Superior temporal gyrus (tissue), 1 donor: ENCODE data around the gene VPS50.
A peak's percentile ranks its signal among the peaks of the same experiment; 100 is the strongest.
"Not testable (repeated sequence)": the region's sequence is repeated elsewhere in the genome, so short reads cannot be mapped to it uniquely, and the experiment has no call there.

Source experiments
- DNase-seq: peaks from one replicate; pipeline ENCODE4 v3.0.0-alpha.2; 2016; ENCODE audit errors: extremely low spot score

Gene VPS50

DNA sequence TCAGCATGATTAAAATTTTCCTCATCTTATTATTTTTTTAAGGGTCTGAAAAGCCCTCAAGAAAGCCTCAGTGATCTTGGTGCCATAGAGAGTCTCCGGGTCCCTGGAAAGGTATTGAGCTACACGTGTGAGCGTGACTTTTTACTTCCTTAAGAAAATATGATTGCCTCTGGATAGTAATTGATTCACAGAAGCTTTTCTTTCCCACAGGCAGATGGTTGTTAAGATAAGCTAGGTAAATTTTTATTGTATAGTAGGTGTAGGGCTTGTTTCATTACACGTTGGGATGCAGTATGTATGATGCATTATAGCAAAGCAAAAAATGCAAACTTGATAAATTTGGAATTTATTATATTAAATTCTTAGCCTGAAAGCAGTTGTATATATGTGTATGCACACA is 7.7 kb downstream of the VPS50 start:
- no peak for DNase-seq

GRCh38 chr7:93242106-93242505 is 9.9 kb downstream of the VPS50 start:
- DNase-seq, result no peak

DNA sequence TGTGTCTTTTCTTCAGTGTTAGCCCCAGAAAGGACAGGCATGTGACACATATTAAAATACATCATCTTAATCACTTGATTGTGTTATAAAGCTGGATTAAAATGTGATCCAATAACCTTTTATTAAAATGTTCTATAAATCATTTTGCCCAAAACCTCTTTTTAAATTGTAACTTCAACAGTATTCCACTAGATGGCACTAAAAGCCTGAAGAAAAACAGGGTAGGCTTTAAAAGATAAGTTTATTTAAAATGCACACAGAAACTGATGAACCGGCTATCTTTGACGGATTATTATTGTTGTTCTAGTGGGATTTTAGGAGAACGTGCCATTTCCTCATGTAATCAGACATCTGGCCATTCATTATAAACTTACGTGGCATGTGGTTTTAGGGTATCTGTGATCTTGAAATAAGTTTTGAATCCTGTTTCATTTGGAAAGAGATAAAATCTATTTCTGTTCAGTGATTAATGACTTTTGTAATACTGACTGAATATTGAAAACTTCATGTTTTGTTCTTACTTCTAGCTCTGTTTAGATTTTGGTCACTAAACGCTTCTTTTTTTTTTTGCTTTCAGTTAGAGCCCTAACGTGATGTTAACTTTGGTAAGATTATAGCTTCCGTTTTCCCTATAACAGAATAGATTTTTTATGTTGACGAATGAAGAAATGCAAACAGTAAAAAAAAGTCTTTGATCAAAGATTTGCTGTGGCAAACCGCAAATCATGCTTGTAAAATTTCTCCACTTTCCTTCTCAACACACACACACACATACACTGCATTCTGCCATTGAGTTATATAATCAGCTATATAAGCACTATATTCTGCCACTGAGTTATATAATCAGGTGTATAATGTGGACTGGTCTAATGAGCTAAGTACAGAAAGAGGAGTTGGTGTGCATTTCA is 13.6 kb downstream of the VPS50 start:
- peak; percentile 82 for DNase-seq

DNA sequence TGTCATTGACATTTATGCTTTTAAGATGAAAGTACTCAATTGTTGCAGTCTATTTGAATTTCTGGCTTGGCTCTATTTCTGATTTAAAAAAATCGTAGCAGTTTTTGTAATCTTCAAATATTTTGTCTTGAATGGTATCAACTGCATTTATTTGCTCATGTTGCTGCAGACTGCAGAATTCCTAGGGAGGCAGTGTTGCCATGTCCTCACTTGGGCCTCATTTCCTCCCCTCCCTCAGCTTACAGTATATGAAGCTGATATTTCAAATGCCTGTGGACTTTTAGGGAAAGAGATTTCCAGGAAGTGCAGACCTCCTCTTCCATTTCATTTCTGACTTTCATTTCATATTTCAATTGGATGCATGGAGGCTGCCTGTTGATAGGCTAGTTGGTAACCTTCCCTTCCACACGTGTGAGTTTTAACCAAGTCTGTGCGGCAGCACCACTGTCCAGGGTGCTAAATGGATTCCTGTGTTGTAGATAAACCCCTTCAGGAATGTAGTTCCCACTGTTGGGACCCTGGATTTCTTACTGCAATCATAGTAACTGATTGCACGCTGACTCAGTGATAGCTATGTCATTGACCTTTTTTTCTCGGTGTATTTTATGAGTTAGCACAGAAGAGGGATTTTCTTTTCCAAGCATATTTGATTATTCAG is 17.5 kb downstream of the VPS50 start:
- no peak for DNase-seq

DNA sequence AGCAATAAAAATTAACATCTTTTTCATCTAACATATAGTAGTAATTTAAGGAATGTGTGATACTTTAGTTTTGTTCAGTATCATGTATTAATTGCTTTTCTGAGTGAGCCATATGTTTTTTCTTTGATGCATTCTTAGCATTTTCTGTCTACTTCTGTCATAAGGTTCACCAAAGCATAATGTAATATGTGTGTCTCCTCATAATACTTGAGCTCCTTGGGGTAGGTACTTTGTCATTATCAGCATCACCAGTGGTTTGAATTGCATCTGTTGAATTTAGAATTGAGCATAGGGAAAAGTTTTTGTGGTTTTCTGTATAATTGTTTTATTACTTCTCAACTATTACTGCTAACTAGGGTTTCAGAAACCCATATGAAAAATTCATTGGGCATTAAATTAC is 26.5 kb downstream of the VPS50 start:
- DNase-seq, result no peak

DNA sequence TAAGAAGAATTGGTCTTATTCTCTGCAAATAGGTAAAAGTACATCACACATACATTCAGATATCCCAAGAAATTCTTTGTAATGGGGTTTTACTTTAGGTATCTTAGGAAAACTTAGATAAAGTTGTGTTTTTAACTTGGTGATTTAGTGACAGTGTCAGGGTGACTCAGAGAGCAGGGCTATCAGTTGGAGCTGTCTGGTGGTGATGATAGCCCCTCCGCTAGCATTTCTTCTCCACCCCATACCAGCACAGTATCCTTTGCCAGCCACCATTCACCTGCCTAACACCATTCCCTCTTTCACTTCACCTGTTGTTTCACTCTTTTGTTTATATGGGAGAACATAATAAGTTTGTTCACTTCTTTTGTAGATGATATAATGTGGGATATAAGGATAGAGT is 30.4 kb downstream of the VPS50 start:
- no peak for DNase-seq

GRCh38 chr7:93265220-93265619 is 33.1 kb downstream of the VPS50 start:
- no peak for DNase-seq

DNA sequence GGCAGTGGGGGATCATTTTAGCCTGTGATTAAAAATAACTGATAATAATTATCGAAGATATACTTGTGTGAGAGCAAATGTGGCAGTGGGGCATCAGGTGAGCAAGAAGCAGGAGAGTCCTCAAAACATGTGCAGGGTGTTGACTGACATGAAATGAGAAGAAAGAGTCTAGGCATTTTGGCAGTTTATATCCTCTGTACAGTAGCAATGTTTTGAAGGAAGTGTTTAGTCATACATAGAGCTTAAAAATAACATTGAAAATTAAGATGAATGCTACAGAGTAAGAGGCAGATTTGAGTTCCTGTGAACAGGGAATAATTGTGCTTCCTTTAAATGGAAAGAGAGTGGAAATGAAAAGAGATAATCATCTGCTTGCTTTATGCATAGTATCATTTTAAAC is 47.4 kb downstream of the VPS50 start:
- no peak for DNase-seq

DNA sequence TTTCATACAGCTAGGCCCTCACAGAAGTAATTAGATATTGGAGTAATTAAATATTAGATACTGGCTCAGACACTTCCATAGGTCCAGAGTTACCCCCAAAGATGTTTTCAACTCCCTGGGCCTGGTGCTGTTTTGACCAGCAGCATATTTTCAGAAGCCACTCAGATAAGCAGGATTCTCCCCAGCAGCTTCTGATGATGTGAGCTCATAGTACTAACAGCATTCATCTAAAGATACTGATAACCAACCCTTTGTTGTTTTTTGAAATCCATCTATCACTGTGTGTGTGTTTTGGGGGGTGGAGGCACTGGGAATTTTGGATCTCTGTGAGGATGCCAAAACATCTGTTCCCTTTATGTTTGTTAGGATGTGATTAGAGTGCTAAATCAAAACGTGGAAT is 52.7 kb downstream of the VPS50 start:
- DNase-seq, result no peak

DNA sequence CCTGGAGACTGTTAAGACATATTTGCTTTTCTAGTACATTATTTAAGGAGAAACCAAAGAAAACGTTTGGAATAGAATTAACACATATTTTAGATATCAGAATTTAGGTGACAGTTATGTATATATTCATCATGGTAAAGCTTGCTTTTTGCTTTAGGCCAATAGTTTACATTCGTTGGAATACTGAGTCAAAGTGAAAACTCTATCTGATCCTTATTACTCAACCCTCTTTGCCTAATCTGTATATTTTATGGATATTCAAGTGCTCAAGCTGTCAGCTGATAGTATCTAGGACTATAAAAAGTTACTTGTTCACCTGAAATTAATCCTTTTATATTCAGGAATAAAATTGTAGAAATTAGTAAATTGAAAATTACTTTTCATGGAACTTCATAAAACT is 61.1 kb downstream of the VPS50 start:
- DNase-seq, result no peak

- no peak for DNase-seq
Measured at GRCh38 chr7:93298206-93298605, 66.0 kb downstream of the VPS50 start.

DNA sequence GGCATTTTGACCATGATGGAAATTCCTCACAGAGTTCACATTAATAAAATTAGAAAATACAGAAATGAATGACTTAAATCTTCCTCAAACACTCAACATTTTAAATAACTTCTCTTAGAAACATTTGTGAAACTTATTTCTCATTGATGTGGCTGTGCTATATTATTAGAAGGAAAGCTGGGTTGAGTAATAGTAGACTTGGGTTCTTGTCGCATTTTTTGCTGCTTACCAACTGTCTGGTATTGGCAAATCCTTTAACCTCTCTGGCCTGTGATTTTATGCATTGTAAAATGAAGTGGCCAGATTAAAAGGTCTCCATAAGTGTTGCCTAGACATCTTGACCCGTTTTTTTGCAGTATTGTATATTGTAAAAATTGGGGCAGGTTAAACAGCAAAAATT is 66.5 kb downstream of the VPS50 start:
- no peak for DNase-seq

- no peak for DNase-seq
Measured at GRCh38 chr7:93301736-93302135, 69.6 kb downstream of the VPS50 start.

DNA sequence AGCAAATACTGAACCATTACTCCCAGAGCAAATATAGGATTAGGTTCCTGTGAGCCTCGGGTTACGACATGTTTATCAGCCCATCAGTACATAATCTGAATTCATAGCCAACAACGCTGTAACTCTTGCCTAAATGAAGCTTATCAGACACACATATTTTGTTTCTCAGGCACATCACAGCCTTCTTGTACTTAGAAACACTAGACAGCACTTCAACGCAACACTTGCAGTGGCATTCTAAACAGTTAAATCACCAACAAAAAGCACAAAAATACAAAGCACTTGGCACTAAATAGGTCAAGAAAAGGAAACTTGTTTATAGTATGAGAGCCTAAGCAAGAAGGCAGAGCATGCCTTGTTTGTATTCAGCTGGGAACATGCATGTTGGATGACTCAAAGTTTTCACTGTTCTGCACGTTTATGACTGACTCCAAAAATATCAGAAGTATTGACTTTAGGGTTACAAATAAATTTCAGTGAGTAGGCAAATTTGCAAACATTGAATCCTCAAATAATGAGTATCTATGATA is 75.0 kb downstream of the VPS50 start:
- DNase-seq, result no peak

- DNase-seq, result no peak
Measured at GRCh38 chr7:93307943-93308342, 75.8 kb downstream of the VPS50 start.

GRCh38 chr7:93310346-93310745 is 78.2 kb downstream of the VPS50 start:
- DNase-seq, result no peak

- no peak for DNase-seq
Measured at GRCh38 chr7:93314449-93314848, 82.3 kb downstream of the VPS50 start.

GRCh38 chr7:93315896-93316295 is 83.7 kb downstream of the VPS50 start:
- no peak for DNase-seq

DNA sequence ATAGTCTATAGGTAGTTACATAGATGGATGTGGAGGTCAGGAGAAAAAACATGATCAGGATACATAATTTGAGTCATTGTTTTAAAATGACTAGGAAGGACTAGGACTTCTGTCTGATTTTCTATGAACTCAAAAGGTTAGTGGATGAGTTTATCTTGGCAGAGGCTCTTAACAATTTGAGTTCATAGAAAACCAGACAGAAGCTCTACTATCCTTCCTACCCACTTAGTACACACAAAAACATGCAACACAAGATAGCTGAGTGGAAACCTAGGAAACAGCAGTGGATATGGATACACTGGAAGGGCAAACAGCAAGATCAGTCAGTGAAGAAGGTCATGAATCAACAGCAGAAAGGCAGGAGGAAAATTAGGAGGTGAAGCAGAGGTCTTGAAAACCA is 84.6 kb downstream of the VPS50 start:
- DNase-seq, result no peak

DNA sequence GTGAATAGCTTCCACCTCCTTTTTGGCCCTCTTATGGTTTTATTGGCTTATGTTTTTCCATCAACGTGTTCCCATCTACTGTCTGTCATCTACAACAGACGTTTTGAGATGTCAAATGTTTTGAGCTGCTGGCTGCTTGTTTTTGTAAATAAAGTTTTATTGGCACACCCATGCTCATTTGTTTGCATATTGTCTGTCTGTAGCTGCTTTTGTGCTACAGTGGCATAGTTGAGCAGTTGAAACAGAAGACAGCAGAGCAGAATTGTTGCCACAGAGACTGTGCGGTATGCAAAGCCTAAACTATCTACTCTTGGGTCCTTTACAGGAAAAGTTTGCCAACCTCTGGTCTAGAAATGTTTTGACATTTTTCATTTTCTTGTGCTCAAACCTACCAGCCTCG is 88.7 kb downstream of the VPS50 start:
- no peak for DNase-seq

GRCh38 chr7:93326291-93326690 is 94.1 kb downstream of the VPS50 start:
- DNase-seq, result not testable (repeated sequence)

DNA sequence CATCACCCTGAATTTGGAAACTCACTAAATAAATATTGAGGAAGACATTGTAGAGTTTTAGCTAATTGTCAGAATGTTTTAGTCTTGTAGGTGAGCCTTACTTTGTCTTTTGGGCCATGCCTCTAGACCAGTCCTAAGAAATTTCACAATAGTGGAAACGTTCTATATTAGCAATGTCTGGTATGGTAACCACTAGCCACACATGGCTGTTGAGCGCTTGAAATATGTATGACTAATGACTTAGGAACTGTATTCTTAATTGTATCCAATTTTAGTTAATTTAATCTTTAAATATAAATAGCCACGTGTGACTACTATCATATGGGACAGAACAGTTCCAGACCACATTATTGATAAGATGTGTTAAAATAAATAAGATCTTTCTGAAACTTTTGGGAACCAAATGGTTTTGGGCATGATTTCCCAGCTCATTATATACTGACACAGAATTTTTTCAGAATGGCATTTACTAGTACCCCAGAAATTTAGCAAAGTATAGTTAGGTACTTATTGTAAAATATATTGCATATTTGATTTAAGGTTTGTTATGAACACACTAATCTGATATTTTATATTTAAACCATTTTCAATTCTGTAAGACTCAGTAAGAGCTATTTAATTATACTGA is 95.0 kb downstream of the VPS50 start:
- DNase-seq, result no peak

DNA sequence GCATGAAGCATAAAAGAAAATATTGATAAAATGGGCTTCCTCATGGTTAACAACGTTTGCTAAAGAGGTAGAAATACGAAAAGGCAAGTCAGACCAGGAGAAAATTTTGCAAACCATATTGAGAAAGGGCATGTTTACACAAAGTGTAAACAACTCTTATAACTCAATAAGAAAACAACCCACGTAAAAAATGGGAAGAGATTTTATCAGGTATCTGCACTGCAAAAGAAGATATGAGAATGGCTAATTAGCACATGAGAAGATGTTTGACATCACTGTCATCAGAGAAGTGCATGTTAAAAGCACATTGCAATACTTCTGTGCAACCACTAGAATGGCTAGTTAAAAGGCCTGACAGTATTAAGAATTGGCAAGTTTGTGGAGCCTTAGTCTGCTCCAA is 99.5 kb downstream of the VPS50 start:
- DNase-seq, result no peak
